H9 (cell line): Measurements from ENCODE around the gene SRPK2. TPM values are rescaled to one million over a fixed set of nuclear protein-coding genes. Genes with fewer than 3 reads are reported as not detected.
A peak's percentile ranks its signal among the peaks of the same experiment; 100 is the strongest.

Experiments
- DNase-seq: peaks from one replicate; pipeline ENCODE4 v3.0.0-alpha.2; 2017
- H2AFZ ChIP-seq: one replicate; pipeline ENCODE4 v1.6.1; 2013; ENCODE audit warnings: mild to moderate bottlenecking, low read length, control low read depth, moderate library complexity
- H2AK5ac ChIP-seq: 2 replicates; pipeline ENCODE4 v1.6.1; 2013; ENCODE audit warnings: low read length, control low read depth, mixed read lengths; ENCODE audit not compliant: insufficient read length
- H2BK120ac ChIP-seq: one replicate; pipeline ENCODE4 v1.6.1; 2013; ENCODE audit warnings: low read depth, mild to moderate bottlenecking, low read length, control low read depth, inconsistent platforms; ENCODE audit not compliant: poor library complexity, severe bottlenecking
- H2BK12ac ChIP-seq: 2 replicates; pipeline ENCODE4 v1.6.1; 2013; ENCODE audit warnings: low read length, control low read depth, mixed read lengths, low read depth; ENCODE audit not compliant: insufficient read length
- H2BK15ac ChIP-seq: 2 replicates; pipeline ENCODE4 v1.6.1; 2013; ENCODE audit warnings: low read depth, low read length, control low read depth
- H2BK20ac ChIP-seq: one replicate; pipeline ENCODE4 v1.6.1; 2013; ENCODE audit warnings: low read depth, mild to moderate bottlenecking, low read length, control low read depth, inconsistent platforms; ENCODE audit not compliant: poor library complexity, severe bottlenecking
- H2BK5ac ChIP-seq: 2 replicates; pipeline ENCODE4 v1.6.1; 2013; ENCODE audit warnings: low read length, control low read depth, mixed read lengths; ENCODE audit not compliant: insufficient read length
- H3K14ac ChIP-seq: 2 replicates; pipeline ENCODE4 v1.6.1; 2013; ENCODE audit warnings: low read length, control low read depth; ENCODE audit not compliant: insufficient read depth
- H3K18ac ChIP-seq: 2 replicates; pipeline ENCODE4 v1.6.1; 2013; ENCODE audit warnings: low read depth, mild to moderate bottlenecking, mixed read lengths, low read length, control low read depth; ENCODE audit not compliant: insufficient read length
- H3K23ac ChIP-seq: 2 replicates; pipeline ENCODE4 v1.6.1; 2013; ENCODE audit warnings: low read length, control low read depth, mixed read lengths, low read depth; ENCODE audit not compliant: insufficient read length
- H3K23me2 ChIP-seq: 2 replicates; pipeline ENCODE4 v1.6.1; 2013; ENCODE audit warnings: low read depth, mild to moderate bottlenecking, mixed read lengths, low read length, control low read depth; ENCODE audit not compliant: insufficient read length, poor library complexity, severe bottlenecking
- H3K27ac ChIP-seq: 2 replicates; pipeline ENCODE4 v1.5.1; 2013; ENCODE audit warnings: low read length, control low read depth, mixed read lengths, low read depth; ENCODE audit not compliant: insufficient read length
- H3K27me3 ChIP-seq: 2 replicates; pipeline ENCODE4 v1.6.1; 2013; ENCODE audit warnings: low read length, control low read depth, inconsistent platforms; ENCODE audit not compliant: insufficient read depth
- H3K4ac ChIP-seq: 2 replicates; pipeline ENCODE4 v1.6.1; 2013; ENCODE audit warnings: low read depth, mild to moderate bottlenecking, control low read depth, inconsistent platforms, low read length, moderate library complexity
- H3K4me1 ChIP-seq: 2 replicates; pipeline ENCODE4 v1.6.1; 2013; ENCODE audit warnings: low read length, control low read depth, inconsistent platforms; ENCODE audit not compliant: insufficient read depth
- H3K4me2 ChIP-seq: 2 replicates; pipeline ENCODE4 v1.6.1; 2013; ENCODE audit warnings: low read length, control low read depth, mixed read lengths; ENCODE audit not compliant: insufficient read length, insufficient read depth
- H3K56ac ChIP-seq: 2 replicates; pipeline ENCODE4 v1.6.1; 2013; ENCODE audit warnings: low read depth, mild to moderate bottlenecking, mixed read lengths, low read length, control low read depth; ENCODE audit not compliant: insufficient read length
- H3K79me1 ChIP-seq: 2 replicates; pipeline ENCODE4 v1.6.1; 2013; ENCODE audit warnings: low read depth, mild to moderate bottlenecking, moderate library complexity, low read length, control low read depth, inconsistent platforms; ENCODE audit not compliant: insufficient read depth, poor library complexity, severe bottlenecking
- H3K79me2 ChIP-seq: 2 replicates; pipeline ENCODE4 v1.6.1; 2013; ENCODE audit warnings: low read length, control low read depth, inconsistent platforms; ENCODE audit not compliant: insufficient read depth
- H3K9ac ChIP-seq: 2 replicates; pipeline ENCODE4 v1.6.1; 2013; ENCODE audit warnings: low read length, control low read depth, mixed read lengths; ENCODE audit not compliant: insufficient read length; ENCODE audit errors: extremely low read depth
- H3K9me3 ChIP-seq: one replicate; pipeline ENCODE4 v1.6.1; 2013; ENCODE audit warnings: low read depth, low read length, inconsistent platforms; ENCODE audit not compliant: control insufficient read depth
- H3T11ph ChIP-seq: one replicate; pipeline ENCODE4 v1.6.1; 2013; ENCODE audit warnings: mild to moderate bottlenecking, low read length, control low read depth, inconsistent platforms
- H4K20me1 ChIP-seq: one replicate; pipeline ENCODE4 v1.6.1; 2013; ENCODE audit not compliant: control insufficient read depth, insufficient read length, insufficient read depth
- H4K5ac ChIP-seq: 2 replicates; pipeline ENCODE4 v1.6.1; 2013; ENCODE audit warnings: low read depth, mild to moderate bottlenecking, mixed read lengths, low read length, control low read depth; ENCODE audit not compliant: insufficient read length
- H4K8ac ChIP-seq: replicated peaks from 2 replicates; pipeline ENCODE4 v1.6.1; 2013; ENCODE audit warnings: low read length, control low read depth, mixed read lengths, low read depth; ENCODE audit not compliant: insufficient read length
- H4K91ac ChIP-seq: 2 replicates; pipeline ENCODE4 v1.6.1; 2013; ENCODE audit warnings: low read depth, mild to moderate bottlenecking, moderate library complexity, mixed read lengths, low read length, control low read depth; ENCODE audit not compliant: insufficient read length
- H3K27ac Mint-ChIP-seq, 3 experiments: 2 replicates in 2 of 3; 3 replicates in 1 of 3; pipeline ENCODE4 v1.8.0; 2020 to 2021; ENCODE audit warnings: mixed read lengths in 3 of 3, mild to moderate bottlenecking in 1 of 3, moderate library complexity in 1 of 3
- H3K27me3 Mint-ChIP-seq: 2 replicates; pipeline ENCODE4 v1.8.0; 2021; ENCODE audit warnings: low read depth, mild to moderate bottlenecking, moderate library complexity, mixed read lengths
- H3K36me3 Mint-ChIP-seq, 3 experiments: 2 replicates in 2 of 3; 3 replicates in 1 of 3; pipeline ENCODE4 v1.8.0; 2020 to 2021; ENCODE audit warnings: low read depth in 3 of 3, mixed read lengths in 3 of 3; ENCODE audit not compliant: insufficient read depth in 1 of 3
- H3K4me1 Mint-ChIP-seq, 2 experiments: 2 replicates each; pipeline ENCODE4 v1.8.0; 2020; ENCODE audit warnings: mixed read lengths in 2 of 2
- H3K4me3 Mint-ChIP-seq, 2 experiments: 2 replicates in 1 of 2; 3 replicates in 1 of 2; pipeline ENCODE4 v1.8.0; 2020 to 2021; ENCODE audit warnings: mild to moderate bottlenecking in 2 of 2, mixed read lengths in 2 of 2, moderate library complexity in 1 of 2
- H3K9me3 Mint-ChIP-seq, 2 experiments: 2 replicates in 1 of 2; 3 replicates in 1 of 2; pipeline ENCODE4 v1.8.0; 2020; ENCODE audit warnings: mild to moderate bottlenecking in 2 of 2, mixed read lengths in 2 of 2, moderate library complexity in 1 of 2
- WGBS: extraction: QIAGEN DNeasy Blood & Tissue Kit; methylation state at CpG from one replicate; pipeline ENCODE4 v1.1.7; 2013; ENCODE audit warnings: missing lambda C conversion rate, low lambda C conversion rate, mixed read lengths; ENCODE audit not compliant: insufficient read length; ENCODE audit errors: extremely low coverage; 5-methylcytosine and 5-hydroxymethylcytosine counted together
- total RNA-seq: library from RNA; stranded (reverse); gene quantifications from 2 replicates; pipeline ENCODE4 v1.2.1, GENCODE V29; 2021
- TF ChIP-seq, protein P1 (sequence below): fragments of 200-600 bp; sonication (generic); conservative IDR thresholded peaks from 3 replicates; pipeline ENCODE4 v1.8.0; 2021; ENCODE audit warnings: antibody characterized with exemption, mild to moderate bottlenecking

SRPK2 gene
- total RNA-seq, 1 experiment from 2014 or later: 41.1 TPM

DNA sequence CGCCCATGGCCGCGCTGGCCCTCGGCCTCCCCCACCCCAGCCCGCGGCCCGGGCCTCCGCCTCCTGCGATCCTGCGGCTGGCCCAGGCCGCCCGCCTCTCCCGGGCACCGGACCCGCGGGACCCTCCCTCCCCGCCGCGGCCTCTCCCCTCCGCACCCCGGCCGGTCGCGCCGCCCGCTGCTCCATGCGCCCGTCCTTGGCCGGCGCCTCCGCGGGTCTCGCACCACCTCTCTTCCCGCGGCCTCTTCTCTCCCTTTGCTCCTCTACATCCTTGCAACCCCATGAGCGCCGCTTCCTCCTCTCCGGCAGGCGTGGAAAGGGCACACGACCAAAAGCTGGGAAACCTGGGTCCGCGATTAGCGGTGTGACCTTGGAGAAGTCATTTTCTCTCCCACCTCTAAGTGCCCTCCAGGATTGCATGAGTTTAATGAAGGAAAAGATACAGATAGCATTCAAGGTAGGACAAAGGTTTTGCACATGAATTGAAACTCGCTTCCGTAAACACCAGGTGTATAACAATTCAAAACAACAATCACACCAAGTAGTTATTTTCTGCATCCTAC lies 448 bp upstream of the SRPK2 start:
- H3K14ac ChIP-seq: peak overlapping the region; percentile 65; the same call in 1 of the 2 replicates
- H2BK15ac ChIP-seq: no peak overlapping the region; the same call in 1 of the 2 replicates
- H3K18ac ChIP-seq: no peak overlapping the region
- no peak overlapping the region for H2BK12ac ChIP-seq
- H4K5ac ChIP-seq: no peak overlapping the region
- no CpG with 5 or more reads among the region's 45 CpGs for WGBS
- H3K36me3 Mint-ChIP-seq: peaks cover 5 to 8% (median 7%) of the 10 kb centered on the region in 3 experiments
- peak overlapping the region; percentile 30 for H3K4me2 ChIP-seq
- no peak overlapping the region for H3K4ac ChIP-seq
- peaks cover 2 to 3% of the 10 kb centered on the region in 2 experiments; a peak in 3 of 5 replicates for H3K9me3 Mint-ChIP-seq
- no peak overlapping the region for H3T11ph ChIP-seq
- no peaks in the 10 kb centered on the region for H3K4me1 ChIP-seq
- peak overlapping the region; percentile 91 to 96 for H3K4me3 Mint-ChIP-seq
- no peak overlapping the region for H4K91ac ChIP-seq
- peak; percentile 66 for DNase-seq
- no peak overlapping the region for H2BK20ac ChIP-seq
- peaks cover 6% of the 10 kb centered on the region for H3K79me1 ChIP-seq
- H4K8ac ChIP-seq: no peak overlapping the region
- TF ChIP-seq, protein P1, sequence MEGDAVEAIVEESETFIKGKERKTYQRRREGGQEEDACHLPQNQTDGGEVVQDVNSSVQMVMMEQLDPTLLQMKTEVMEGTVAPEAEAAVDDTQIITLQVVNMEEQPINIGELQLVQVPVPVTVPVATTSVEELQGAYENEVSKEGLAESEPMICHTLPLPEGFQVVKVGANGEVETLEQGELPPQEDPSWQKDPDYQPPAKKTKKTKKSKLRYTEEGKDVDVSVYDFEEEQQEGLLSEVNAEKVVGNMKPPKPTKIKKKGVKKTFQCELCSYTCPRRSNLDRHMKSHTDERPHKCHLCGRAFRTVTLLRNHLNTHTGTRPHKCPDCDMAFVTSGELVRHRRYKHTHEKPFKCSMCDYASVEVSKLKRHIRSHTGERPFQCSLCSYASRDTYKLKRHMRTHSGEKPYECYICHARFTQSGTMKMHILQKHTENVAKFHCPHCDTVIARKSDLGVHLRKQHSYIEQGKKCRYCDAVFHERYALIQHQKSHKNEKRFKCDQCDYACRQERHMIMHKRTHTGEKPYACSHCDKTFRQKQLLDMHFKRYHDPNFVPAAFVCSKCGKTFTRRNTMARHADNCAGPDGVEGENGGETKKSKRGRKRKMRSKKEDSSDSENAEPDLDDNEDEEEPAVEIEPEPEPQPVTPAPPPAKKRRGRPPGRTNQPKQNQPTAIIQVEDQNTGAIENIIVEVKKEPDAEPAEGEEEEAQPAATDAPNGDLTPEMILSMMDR: no peak
- H2BK120ac ChIP-seq: no peak overlapping the region
- no peaks in the 10 kb centered on the region for H3K9me3 ChIP-seq
- H3K56ac ChIP-seq: no peak overlapping the region
- H2AK5ac ChIP-seq: no peak overlapping the region
- no peak overlapping the region for H3K23ac ChIP-seq
- no peaks in the 10 kb centered on the region for H3K27me3 ChIP-seq
- H2AFZ ChIP-seq: no peak overlapping the region
- H3K9ac ChIP-seq: no peak overlapping the region
- peaks cover 9 to 17% of the 10 kb centered on the region in 2 experiments for H3K4me1 Mint-ChIP-seq
- H4K20me1 ChIP-seq: no peaks in the 10 kb centered on the region
- H3K27ac ChIP-seq: no peak overlapping the region
- H3K27me3 Mint-ChIP-seq: no peaks in the 10 kb centered on the region; the same call in 1 of the 2 replicates
- H2BK5ac ChIP-seq: no peak overlapping the region
- H3K79me2 ChIP-seq: peaks cover 8% of the 10 kb centered on the region; the same call in 1 of the 2 replicates
- H3K23me2 ChIP-seq: peaks cover 6% of the 10 kb centered on the region
- H3K27ac Mint-ChIP-seq: peak overlapping the region in 2 of 3 experiments; percentile 96 to 97; a peak in 3 of 7 replicates
